HuH-7 (cell line): ENCODE results near the gene PARK7.
A peak's percentile ranks its signal among the peaks of the same experiment; 100 is the strongest.
"Not testable (repeated sequence)": the region's sequence is repeated elsewhere in the genome, so short reads cannot be mapped to it uniquely, and the experiment has no call there.

ENCODE experiments used
- DNase-seq: peaks from one replicate; pipeline ENCODE4 v3.0.0; 2011; ENCODE audit warnings: low spot score

PARK7 gene

DNA sequence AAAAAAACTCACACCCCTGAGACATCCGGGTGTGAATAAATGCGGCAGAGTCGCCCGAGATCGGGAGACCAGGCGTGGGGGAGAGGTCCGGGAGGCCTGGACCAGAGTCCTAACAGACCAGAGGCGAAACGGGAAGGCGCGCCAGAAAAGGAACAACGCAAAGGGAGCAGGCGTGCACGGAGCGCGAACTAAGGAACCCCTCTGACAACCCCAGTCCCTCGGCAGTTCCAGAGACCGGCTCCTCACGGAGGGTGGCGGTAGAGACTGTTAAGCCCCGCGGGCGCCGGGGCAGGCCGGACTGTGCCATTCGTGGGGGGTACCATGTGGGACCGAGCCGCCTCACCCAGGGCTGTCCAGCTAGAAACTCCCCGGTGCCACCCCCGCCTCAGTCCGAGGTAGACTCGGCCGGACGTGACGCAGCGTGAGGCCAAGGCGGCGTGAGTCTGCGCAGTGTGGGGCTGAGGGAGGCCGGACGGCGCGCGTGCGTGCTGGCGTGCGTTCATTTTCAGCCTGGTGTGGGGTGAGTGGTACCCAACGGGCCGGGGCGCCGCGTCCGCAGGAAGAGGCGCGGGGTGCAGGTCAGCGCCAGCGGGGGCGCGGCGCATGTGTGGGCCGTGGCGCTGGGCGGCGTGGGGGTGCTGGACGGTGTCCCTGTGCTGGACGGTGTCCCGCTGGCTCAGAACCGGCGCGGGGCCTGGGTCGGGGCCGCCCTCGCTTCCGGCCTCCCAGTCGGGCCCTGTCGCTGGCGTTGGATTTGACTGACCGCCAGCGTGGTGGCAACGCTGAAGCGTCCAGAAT is at the start of gene PARK7:
Gene PARK7 (plus strand): TSS at position 496 of the 798 bp plus-strand sequence. CDS start 1,075 bp downstream, outside the sequence.
- DNase-seq, result peak; percentile 97

DNA sequence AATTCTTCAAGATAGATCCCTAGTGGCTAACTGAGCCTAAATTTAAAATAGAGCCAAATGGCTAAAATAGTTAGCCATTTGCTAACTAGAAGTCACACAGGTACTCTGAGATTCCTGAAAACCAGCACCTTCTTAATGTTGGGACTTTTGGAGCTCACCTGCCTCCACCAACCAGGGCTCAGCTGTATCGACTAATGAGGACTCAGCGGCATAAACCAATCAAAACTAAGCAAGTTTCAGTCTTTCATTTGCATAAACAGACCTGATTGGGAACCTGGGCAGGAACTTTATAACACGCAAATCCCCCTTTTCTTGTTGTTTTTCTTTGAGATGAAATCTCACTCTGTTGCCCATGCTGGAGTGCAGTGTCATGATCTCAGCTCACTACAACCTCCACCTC is 49.4 kb upstream of the PARK7 start:
- no peak for DNase-seq

DNA sequence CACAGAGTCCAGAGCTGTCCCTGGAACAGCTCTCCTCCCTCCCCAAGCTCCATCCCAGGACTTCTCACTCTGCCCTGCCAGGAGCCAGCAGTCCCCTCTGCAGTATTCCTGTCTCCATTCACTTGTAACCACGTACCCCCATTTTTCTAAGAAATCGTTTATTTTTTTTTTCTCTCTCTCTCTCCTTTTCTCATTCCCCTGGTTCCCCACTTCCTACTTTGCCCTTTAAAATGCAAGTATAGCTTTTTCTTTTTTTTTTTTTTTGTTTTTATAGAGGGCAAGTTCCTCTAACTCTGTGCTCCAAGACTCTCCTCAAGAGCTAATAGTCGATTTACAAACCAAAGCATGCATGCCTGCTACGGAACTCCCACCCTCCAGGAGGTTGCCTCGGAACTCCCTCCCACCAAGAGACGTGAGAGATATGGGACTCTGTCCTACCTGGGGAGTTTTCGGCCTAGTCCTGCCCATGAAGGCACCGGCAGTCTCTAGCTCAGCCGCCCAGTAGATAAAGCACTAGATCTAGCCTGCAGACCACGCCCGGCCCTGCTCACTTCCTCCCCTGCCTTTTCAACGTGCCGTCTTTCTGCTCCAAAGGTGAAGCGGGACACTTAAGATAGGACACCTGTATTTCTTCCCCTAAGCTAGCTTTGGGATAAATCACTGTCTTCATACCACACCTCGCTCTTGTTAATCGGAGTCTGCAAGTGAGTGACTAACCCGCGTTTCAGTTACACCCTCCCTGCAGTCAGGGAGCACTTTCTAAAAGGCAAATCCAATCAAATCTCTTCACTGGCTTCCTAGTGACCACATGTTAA is 48.6 kb upstream of the PARK7 start:
- no peak for DNase-seq

DNA sequence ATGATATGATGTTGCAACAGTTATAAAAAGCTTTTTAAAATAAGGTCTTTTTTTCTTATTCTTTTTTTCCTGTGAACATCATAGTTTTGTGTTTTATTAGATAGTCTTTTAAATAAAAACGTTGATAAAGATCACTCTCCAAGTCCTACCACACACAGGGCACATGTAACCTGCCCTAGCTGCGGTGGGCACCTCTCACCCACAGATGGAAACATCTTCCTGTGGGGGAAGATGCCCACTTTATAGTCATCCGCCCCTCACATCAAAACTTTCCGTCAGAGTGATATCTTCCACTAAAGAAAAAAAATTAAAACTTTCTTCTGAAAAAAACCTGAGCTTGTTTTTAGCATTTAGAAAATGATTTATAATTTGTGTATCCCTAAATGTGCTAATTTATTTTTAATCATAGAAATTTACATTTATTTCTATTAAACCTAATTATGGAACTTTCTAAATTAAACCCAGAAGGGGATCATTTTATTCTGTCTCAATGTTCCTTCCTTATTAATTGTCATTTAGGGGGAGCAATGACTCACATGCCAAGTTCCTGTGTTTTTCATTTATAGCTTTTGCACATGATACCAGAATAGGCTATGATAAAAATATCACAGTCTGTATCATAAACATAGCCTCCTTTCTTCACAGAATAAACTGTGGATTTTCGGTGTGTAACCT is 45.5 kb upstream of the PARK7 start:
- DNase-seq, result no peak

DNA sequence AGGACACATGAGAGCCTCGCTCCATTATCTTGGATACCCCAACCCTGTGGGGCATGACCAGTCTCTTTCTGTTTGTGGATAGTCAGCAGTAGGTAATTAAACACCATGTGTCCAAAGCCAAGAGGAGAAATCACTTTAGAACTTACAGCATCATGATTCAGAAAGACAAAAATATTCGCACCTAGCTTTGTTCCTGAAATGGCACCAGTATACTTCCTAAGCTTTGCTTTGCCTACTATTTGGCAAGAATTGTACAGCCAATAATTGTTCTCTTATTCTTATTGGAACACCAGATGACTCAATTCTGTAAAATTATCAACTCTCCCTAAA is 45.0 kb upstream of the PARK7 start:
- no peak for DNase-seq

DNA sequence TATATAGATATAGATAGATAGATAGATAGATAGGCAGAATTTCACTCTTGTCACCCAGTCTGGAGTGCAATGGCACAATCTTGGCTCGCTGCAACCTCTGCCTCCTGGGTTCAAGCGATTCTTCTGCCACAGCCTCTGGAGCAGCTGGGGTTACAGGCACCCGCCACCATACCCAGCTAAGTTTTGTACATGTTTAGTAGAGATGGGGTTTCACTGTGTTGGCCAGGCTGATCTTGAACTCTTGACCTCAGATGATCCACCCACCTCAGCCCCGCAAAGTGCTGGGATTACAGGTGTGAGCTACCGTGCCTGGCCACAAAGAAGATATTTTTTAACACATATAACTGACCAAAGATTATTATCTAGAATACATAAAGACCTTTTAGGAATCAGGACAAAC is 43.5 kb upstream of the PARK7 start:
- not testable (repeated sequence) for DNase-seq

DNA sequence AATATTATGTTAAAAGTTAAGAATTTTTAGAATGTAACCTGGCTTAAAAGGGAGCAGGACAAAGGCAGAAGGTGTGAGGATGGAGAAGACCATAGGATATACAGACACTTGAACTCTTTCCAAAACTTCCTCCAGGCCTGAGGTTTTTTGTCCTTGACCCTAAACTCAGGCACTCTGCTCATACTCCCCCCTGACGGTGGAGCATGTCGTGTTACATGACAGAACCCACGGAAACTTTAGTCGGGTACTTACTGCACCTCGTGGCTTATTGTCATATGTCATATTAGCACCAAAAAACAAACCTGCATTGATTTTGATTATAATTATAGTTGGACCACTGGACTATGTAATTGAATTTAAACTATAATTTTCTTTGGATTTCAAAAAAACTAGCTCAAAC is 41.6 kb upstream of the PARK7 start:
- DNase-seq, result no peak

DNA sequence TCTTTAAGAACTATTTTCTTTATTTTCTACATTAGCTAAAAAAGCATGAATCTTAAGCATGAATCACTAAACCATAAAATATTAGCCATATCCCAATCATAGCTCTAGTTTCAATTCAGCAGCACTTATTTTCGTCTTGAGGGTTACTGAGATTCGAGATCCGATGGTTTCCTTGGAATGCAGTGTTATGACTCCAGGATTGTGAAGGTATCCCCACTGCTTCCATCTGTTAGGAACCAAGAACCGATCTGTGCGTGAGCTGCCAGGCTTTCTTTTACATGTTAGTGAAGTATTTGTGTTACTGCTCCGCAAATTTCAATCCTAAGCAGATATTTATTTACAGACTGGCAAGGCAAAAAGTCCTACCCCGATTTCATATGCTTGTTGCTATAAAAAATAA is 39.7 kb upstream of the PARK7 start:
- DNase-seq, result no peak

DNA sequence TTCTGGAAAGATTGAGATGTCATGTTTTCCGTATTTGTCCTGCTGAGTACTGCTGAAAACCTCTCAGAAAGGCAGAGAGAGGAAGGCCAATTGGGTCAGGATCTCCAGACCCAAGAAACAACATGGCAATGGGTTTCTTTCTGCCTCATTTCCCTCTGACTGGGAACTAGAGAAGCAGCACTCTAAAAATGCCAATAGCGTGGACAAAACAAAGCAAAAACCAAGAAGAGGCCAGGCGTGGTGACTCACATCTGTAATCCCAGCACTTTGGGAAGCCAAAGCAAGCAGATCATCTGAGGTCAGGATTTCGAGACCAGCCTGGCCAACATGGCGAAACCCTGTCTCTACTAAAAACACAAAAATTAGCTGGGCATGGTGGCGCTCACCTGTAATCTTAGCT is 39.2 kb upstream of the PARK7 start:
- no peak for DNase-seq

DNA sequence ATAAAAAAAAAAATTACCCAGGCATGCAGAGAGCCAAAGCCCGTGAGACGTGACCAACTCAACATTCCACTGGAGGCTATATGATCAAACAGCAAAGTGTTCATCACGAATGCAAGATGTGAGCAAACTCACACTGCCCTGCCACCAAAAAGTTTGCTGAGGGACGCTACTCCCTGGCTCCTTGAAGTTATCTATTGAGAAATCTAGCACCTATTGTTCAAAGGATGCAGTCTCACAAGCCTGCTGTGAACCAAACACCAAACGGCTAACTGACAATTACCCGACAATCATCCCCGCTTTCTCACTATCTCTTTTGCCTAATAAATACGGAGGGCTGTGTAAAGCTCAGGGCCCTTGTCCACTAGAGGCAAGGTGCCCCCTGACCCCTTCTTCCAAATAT is 34.5 kb upstream of the PARK7 start:
- DNase-seq, result not testable (repeated sequence)

DNA sequence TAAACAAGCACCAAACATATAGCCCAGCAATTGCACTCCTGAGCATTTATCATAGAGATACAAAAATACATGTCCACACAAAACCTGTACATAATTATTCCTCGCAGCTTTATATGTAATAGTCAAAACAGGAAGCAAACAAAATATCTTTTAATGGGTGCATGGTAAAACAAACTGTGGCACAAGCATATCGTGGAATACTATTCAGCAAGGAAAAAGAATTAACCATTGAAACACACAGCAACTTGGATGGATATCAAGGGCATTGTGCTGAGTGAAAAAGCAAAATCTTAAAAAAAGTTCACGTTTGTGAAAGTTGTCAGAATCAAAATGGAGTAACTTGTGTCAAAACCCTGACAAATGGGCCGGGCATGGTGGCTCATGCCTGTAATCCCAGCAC is 33.3 kb upstream of the PARK7 start:
- no peak for DNase-seq

DNA sequence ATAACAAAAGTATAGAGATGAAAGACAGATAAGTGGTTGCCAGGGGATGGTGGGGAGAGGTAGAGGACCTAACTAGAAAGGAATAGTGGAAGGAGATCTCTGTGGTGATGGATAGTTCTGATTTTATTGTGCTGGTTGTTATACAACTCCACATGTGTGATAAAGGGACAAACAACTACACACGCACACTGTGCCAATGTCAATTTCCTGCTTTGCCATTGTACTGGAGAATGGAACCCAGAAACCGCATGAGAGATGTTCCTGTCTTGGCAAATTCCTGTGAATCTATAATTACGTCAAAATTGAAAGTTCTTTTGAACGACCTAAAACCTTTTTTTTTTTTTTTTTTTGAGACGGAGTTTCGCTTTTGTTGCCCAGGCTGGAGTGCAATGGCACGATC is 31.9 kb upstream of the PARK7 start:
- DNase-seq, result no peak

DNA sequence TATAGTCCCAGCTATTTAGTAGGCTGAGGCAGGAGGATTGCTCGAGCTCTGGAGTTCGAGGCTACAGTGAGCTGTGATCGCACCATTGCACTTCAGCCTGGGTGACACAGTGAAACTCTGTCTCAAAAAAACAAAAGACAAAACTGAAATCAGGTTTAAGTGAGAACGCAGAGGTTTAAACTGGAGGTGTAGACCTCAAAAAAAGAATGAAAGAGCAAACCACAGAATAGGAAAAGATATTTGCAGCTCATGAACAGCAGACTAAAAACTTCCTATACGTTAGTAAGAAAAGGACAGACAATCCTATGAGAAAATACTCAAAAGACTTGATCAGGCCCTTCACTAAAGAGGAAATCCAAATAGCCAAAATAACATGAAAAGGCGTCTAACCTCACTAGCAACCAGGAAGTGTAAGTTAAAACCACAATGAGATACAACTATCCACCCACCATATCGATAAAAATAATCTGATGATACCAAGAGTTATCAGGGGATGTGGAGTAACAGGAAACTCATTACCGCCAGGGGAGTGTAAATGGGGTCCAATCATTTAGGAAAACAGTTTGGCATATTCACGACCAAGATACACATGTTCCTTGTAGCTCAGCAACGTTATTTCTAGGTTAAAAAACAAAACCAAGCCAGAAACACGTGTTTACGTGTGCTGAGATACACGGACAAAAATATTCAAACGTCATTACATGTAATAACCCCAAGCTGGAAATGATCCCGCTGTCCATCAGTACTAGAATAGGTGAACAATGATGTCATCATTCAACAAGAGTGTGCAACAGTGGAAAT is 30.7 kb upstream of the PARK7 start:
- no peak for DNase-seq

DNA sequence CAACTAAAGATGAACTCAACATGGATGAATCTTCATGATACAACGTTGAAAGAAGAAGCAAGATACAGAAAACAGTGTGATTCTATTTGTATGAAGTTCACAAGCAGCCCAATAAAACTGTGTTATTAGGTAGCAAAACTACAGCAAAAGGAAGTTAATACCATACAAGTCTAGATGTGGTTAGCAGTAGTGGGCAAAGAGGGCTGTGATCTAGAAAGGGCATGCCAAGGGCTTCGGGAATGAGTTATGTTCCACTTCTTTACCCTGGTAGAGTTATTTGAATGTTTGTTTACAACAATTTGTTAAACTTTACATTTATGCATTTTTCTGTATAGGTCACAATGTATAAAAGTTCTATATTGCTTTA is 30.1 kb upstream of the PARK7 start:
- no peak for DNase-seq

DNA sequence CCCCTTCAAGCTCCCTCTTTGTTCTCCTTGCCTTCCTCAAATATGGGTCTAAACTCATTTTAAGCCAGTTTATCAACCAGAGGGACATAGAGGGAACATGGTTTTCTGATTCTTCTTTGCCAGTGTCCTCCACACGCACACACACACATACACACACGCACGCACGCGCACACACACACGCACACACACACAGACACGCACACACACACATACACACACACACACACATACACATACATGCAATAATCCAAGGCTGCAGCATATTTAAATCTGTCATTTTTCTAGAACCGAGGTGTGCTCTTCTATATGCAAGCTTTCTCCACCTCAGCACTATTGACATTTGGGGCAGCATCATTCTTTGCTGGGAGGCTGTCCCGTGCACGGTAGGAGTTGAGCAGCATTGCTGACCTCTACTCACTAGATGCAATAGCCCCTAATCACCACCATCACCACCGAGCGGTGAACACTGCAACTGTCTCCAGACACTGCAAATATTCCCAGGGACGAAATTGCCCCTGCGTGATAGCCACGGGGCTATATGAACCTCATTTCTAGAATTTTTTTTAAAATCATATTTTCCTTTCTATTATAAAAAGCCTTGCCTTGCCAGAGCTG is 28.9 kb upstream of the PARK7 start:
- no peak for DNase-seq

DNA sequence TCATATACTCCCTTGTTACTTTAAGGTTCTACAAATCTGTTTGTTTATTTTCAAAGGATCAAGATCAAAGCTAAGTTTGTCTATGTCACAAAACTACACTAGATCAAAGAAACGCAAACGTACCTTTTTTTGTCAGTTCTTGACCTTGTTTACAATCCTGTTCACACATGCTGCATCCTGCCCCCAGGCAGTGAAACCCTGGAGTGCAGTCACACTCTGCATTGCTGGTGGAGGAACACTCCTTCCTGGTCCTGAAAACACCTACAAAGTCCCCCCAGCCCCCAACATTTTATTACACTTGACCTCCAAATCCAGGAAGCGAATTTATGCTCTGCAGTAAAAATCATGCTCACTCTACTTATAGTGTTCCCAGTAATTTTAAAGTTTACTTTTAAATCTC is 23.4 kb upstream of the PARK7 start:
- no peak for DNase-seq

DNA sequence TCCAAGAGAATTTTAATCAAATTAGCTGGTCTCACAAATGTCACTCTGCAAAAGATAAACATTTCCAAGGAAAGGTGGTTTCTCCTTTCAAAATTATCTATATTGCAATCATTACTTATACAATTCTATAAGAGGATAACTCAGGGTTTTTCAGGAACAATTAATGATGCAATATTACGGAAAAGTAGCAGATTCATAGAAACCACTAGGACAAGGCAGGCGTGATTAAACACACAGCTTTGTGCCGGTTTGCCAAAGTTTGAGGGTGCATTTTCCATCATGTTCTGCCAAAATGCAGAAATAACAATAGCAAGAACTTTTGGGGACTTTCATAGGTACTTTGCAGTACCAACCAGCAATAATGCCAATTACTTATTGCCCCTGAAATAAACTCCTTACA is 21.5 kb upstream of the PARK7 start:
- DNase-seq, result no peak

DNA sequence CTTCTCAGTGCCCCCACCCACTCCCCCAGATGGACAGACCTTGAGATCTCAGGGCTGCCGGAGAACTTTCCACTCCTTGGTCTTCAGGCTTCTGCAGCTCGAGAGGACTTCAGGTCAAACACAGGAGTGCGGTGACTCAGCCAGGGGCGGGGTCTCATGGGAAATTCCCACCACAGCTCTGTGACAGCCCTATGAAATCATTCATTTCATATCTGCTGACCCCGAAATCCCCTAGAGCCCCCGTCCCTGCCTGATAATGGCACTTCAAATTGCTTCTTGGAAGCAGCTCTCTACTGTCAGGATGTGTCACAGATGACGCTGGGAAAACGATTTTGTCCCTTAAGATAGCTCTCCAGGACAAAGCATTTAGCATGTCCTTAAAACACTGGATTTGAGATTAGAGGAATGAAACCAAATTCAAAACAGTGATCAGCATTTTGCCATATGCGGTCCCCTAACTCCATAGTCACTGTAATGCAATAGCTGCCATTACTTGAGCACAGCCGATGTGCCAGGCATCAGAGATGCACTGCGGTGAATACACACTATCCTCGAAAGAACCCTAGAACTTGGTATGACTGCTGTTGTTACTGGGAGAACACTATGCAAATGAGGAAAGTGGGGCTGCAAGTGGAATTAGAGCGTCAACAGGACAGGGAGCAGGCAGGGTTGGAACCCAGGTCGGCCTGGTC is 20.6 kb upstream of the PARK7 start, which contains the start of gene TNFRSF9:
Gene TNFRSF9 (minus strand): TSS at position 95 of the 692 bp plus-strand sequence. CDS start 845 bp downstream, outside the sequence.
- no peak for DNase-seq

DNA sequence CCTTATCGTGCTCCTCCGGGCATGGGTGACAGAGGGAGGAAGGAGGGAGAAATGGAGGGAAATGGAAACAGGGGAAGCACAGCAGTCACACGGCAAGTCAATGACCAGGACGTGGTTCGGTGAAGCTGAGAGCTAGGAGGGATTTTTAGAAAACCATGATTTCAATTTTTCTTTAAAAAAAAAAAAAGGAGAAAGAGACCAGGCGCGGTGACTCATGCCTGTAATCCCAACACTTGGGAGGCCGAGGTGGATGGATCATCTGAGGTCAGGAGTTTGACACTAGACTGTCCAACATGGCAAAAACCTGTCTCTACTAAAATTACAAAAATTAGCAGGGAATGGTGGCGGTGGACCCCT is 20.1 kb upstream of the PARK7 start:
- no peak for DNase-seq

DNA sequence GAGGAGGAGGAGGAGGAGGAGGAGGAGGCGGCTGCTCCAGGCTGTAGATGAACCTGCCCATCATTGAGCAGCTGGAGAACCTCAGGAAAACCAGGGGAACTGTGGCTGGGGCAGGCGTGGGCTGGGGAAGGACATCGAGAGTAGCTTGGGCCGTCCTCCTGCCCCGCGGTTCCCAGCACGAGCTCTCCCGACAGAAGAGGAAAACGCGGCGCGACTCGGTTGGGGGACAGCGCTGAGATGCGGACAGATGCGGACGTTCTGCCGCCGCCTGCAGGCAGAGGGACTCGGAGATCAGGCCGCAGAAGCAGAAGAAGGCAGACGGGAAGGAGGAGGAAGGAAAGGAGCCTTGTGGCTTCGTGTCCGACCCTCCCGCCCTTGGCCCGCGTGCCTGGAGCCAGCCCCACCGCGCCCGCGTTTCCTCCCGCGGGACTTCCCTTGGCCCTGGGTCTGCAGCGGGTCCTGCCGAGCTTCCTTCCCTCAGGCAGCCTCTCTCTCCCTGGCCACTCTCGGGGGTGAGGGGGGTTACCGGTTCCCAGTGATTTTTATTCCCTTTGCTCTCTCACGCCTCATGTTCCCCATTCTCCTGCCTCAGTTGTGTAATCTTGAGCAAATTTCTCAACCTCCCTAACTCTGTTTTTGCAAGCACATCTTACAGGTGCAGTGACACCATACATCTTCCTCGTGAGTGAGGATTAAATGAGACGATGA is 19.1 kb upstream of the PARK7 start:
- DNase-seq, result no peak

DNA sequence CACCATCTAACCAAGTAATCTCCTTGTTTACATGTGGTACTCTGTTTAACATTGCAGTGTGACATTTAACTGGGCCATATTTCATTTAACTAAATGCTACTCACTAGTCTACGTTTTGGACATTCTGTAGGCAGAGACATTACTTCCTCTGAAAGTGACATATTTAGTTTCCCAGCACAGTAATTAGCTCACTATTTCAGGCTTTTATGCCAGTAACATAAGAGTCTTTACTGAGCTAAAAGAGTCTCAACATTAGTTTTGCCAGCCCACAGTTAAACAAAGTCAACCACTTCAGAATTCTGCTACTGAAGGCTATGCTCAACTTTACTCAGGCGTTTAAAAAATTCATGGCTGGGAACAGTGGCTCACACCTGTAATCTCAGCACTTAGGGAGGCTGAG is 18.3 kb upstream of the PARK7 start:
- no peak for DNase-seq
